HEK293 (cell line): Measurements from ENCODE around the gene NRF1.

Source experiments
- SETDB1 ChIP-seq: IDR thresholded peaks from one replicate; pipeline ENCODE4 v1.6.1; 2017; ENCODE audit warnings: mild to moderate bottlenecking, low read length, moderate library complexity, mixed read lengths; ENCODE audit not compliant: insufficient read length
- ZNF114 ChIP-seq: fragments of 450-650 bp; formaldehyde crosslinking; IDR thresholded peaks from 2 replicates; pipeline ENCODE4 v1.5.0; 2017; ENCODE audit warnings: missing biosample characterization, missing genetic modification characterization
- TF ChIP-seq, protein P1 (sequence below): fragments of 450-650 bp; formaldehyde crosslinking; IDR thresholded peaks from 2 replicates; pipeline ENCODE4 v1.5.1; 2016; ENCODE audit warnings: missing biosample characterization, missing genetic modification characterization
- TF ChIP-seq, protein P2 (sequence below): fragments of 450-650 bp; IDR thresholded peaks from 2 replicates; pipeline ENCODE4 v1.5.1; 2018; ENCODE audit warnings: missing biosample characterization, mild to moderate bottlenecking, missing genetic modification characterization

DNA sequence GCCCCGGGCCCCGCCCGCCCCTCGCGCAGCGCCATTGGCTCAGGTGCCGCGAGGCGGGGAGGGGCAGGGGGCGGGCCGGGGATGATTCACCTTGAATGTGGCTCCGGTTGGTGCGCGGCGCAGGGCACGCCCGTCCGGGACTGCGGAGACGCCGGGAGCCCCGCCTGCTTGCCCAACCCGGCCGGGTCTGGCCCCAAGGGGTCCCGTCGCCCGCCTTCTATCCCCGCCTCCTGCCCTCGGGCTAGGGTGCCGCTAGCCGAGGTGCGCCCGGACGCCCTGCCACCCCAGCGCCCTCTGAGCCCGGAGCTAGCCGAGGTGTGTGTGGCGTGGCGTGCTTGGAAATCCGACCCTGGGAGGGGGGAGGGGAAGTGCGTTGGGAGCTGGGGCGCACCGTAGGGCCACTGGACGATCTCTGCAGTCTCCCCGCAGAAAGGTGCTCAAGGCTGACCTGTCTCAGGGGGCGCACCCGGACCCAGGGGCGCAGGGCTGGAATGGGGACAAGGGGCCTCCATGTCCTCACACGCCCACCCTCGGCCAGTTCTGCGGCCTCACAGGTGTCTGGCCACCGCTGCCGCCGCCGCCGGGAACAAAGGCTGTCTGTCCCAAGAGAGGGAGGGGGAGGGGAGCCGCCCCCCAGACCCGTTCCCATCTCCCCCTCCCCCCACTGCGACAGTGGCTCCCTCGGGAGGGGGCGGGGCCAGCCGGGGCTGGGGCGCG lies 168.9 kb downstream of the NRF1 start:
- TF ChIP-seq SETDB1 = no peak
- TF ChIP-seq, protein P1, sequence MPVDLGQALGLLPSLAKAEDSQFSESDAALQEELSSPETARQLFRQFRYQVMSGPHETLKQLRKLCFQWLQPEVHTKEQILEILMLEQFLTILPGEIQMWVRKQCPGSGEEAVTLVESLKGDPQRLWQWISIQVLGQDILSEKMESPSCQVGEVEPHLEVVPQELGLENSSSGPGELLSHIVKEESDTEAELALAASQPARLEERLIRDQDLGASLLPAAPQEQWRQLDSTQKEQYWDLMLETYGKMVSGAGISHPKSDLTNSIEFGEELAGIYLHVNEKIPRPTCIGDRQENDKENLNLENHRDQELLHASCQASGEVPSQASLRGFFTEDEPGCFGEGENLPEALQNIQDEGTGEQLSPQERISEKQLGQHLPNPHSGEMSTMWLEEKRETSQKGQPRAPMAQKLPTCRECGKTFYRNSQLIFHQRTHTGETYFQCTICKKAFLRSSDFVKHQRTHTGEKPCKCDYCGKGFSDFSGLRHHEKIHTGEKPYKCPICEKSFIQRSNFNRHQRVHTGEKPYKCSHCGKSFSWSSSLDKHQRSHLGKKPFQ (tag by site-specific recombination) = no peak
- no peak for TF ChIP-seq ZNF114 (tag by site-specific recombination)
- TF ChIP-seq, protein P2, sequence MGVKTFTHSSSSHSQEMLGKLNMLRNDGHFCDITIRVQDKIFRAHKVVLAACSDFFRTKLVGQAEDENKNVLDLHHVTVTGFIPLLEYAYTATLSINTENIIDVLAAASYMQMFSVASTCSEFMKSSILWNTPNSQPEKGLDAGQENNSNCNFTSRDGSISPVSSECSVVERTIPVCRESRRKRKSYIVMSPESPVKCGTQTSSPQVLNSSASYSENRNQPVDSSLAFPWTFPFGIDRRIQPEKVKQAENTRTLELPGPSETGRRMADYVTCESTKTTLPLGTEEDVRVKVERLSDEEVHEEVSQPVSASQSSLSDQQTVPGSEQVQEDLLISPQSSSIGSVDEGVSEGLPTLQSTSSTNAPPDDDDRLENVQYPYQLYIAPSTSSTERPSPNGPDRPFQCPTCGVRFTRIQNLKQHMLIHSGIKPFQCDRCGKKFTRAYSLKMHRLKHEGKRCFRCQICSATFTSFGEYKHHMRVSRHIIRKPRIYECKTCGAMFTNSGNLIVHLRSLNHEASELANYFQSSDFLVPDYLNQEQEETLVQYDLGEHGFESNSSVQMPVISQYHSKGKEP (tag by site-specific recombination) = no peak
